IMR-90 (cell line): ENCODE measurements around the gene NPAS3. TPM values are rescaled to one million over a fixed set of nuclear protein-coding genes. Genes with fewer than 3 reads are reported as not detected.

Experiments
- ATAC-seq: fragments of 200-7000 bp; cut with Tn5 transposase; 2 replicates; pipeline ENCODE4 v1.9.1; 2020; ENCODE audit warnings: low read depth, mild to moderate bottlenecking, moderate library complexity
- BruUV-seq: library from RNA; stranded (reverse); fragments of 400-500 nt; replicated peaks from 2 replicates; lab custom pipeline; 2021; lab: Mats Ljungman, UMichigan
- CTCF ChIA-PET: fragments of 300-600 bp; formaldehyde crosslinking; extraction: SDS; loops from one replicate; lab custom pipeline; 2021; ENCODE audit warnings: antibody characterized with exemption; lab: Yijun Ruan, JAX
- POLR2A ChIA-PET: fragments of 300-600 bp; sonication (Branson Sonifier 250); formaldehyde crosslinking; loops from one replicate; lab custom pipeline; 2022; ENCODE audit warnings: antibody characterized with exemption; ENCODE audit not compliant: unreplicated experiment; lab: Charles Lee
- DNase-seq: peaks from one replicate; pipeline ENCODE4 v3.0.0; 2013
- H2AFZ ChIP-seq: replicated peaks from 2 replicates; pipeline ENCODE3; 2013; ENCODE audit warnings: low read length, mild to moderate bottlenecking; ENCODE audit not compliant: poor library complexity
- H2AK5ac ChIP-seq: 2 replicates; pipeline ENCODE4 v1.6.1; 2013; ENCODE audit warnings: low read depth, low read length, inconsistent platforms
- H2AK9ac ChIP-seq: replicated peaks from 2 replicates; pipeline ENCODE3; 2013; ENCODE audit warnings: mild to moderate bottlenecking, low read depth, low read length, moderate library complexity; ENCODE audit not compliant: poor library complexity
- H2BK120ac ChIP-seq: 2 replicates; pipeline ENCODE4 v1.6.1; 2013; ENCODE audit warnings: low read depth, low read length, inconsistent platforms
- H2BK15ac ChIP-seq: 3 replicates; pipeline ENCODE4 v1.6.1; 2013; ENCODE audit warnings: low read depth, low read length, inconsistent platforms
- H2BK20ac ChIP-seq: 2 replicates; pipeline ENCODE4 v1.6.1; 2013; ENCODE audit warnings: low read depth, mild to moderate bottlenecking, inconsistent platforms, low read length, moderate library complexity
- H2BK5ac ChIP-seq: 2 replicates; pipeline ENCODE4 v1.6.1; 2013; ENCODE audit warnings: mild to moderate bottlenecking, low read depth, low read length, inconsistent platforms; ENCODE audit not compliant: poor library complexity, severe bottlenecking
- H3K14ac ChIP-seq: replicated peaks from 2 replicates; pipeline ENCODE4 v1.6.1; 2013; ENCODE audit warnings: low read depth, low read length, inconsistent platforms
- H3K18ac ChIP-seq: 2 replicates; pipeline ENCODE4 v1.6.1; 2013; ENCODE audit warnings: low read depth, low read length, control low read depth
- H3K23ac ChIP-seq: 2 replicates; pipeline ENCODE4 v1.6.1; 2013; ENCODE audit warnings: low read depth, low read length, inconsistent platforms
- H3K27ac ChIP-seq: 2 replicates; pipeline ENCODE4 v1.5.1; 2013; ENCODE audit warnings: mild to moderate bottlenecking, control low read depth, low read length; ENCODE audit not compliant: insufficient read depth
- H3K27me3 ChIP-seq: 2 replicates; pipeline ENCODE4 v1.6.1; 2013; ENCODE audit warnings: low read length; ENCODE audit not compliant: control insufficient read depth, insufficient read depth
- H3K36me3 ChIP-seq: 2 replicates; pipeline ENCODE4 v1.6.1; 2013; ENCODE audit warnings: low read length, mixed read lengths; ENCODE audit not compliant: control insufficient read depth, insufficient read depth
- H3K4ac ChIP-seq: 2 replicates; pipeline ENCODE4 v1.6.1; 2013; ENCODE audit warnings: low read depth, low read length, inconsistent platforms
- H3K4me1 ChIP-seq: 2 replicates; pipeline ENCODE4 v1.6.1; 2013; ENCODE audit warnings: low read length, mixed read lengths; ENCODE audit not compliant: control insufficient read depth, insufficient read depth
- H3K4me2 ChIP-seq: 2 replicates; pipeline ENCODE4 v1.6.1; 2013; ENCODE audit warnings: low read depth, mild to moderate bottlenecking, control low read depth, low read length, moderate library complexity
- H3K4me3 ChIP-seq: 2 replicates; pipeline ENCODE4 v1.5.1; 2013; ENCODE audit warnings: low read depth, mild to moderate bottlenecking, control low read depth, low read length, moderate library complexity; ENCODE audit not compliant: insufficient read depth
- H3K56ac ChIP-seq: 2 replicates; pipeline ENCODE4 v1.6.1; 2013; ENCODE audit warnings: low read length, inconsistent platforms; ENCODE audit not compliant: insufficient read depth; ENCODE audit errors: extremely low read depth
- H3K79me1 ChIP-seq, 2 experiments: 2 replicates each; pipeline ENCODE4 v1.6.1; 2013; ENCODE audit warnings: low read length in 2 of 2, inconsistent platforms in 1 of 2, low read depth in 1 of 2
- H3K9ac ChIP-seq: 2 replicates; pipeline ENCODE4 v1.6.1; 2013; ENCODE audit warnings: low read depth, low read length, control low read depth
- H3K9me1 ChIP-seq: 2 replicates; pipeline ENCODE4 v1.6.1; 2013; ENCODE audit warnings: low read length, inconsistent platforms; ENCODE audit not compliant: insufficient read depth
- H3K9me3 ChIP-seq: 2 replicates; pipeline ENCODE4 v1.6.1; 2013; ENCODE audit warnings: low read length; ENCODE audit not compliant: control insufficient read depth, insufficient read depth
- H4K20me1 ChIP-seq: 2 replicates; pipeline ENCODE4 v1.6.1; 2013; ENCODE audit warnings: low read length, inconsistent platforms; ENCODE audit not compliant: insufficient read depth
- H4K5ac ChIP-seq: 2 replicates; pipeline ENCODE4 v1.6.1; 2013; ENCODE audit warnings: mild to moderate bottlenecking, low read depth, low read length, control low read depth
- H4K8ac ChIP-seq, 2 experiments: 2 replicates each; pipeline ENCODE4 v1.6.1; 2013; ENCODE audit warnings: low read depth in 2 of 2, low read length in 2 of 2, control low read depth in 1 of 2, inconsistent platforms in 1 of 2
- H4K91ac ChIP-seq: 2 replicates; pipeline ENCODE4 v1.6.1; 2013; ENCODE audit warnings: low read depth, low read length, inconsistent platforms; ENCODE audit not compliant: insufficient read depth
- CEBPB ChIP-seq: IDR thresholded peaks from 2 replicates; pipeline ENCODE4 v1.6.1; 2012; ENCODE audit warnings: low read depth, low read length, improper control_type of control experiment
- CHD1 ChIP-seq: IDR thresholded peaks from 2 replicates; pipeline ENCODE4 v1.6.1; 2012; ENCODE audit warnings: low read depth, low read length, improper control_type of control experiment
- FOS ChIP-seq: fragments of 150-350 bp; IDR thresholded peaks from 2 replicates; pipeline ENCODE4 v1.6.1; 2016; ENCODE audit warnings: low read depth, low read length
- MAFK ChIP-seq: IDR thresholded peaks from 2 replicates; pipeline ENCODE4 v1.6.1; 2012; ENCODE audit warnings: low read depth, low read length, improper control_type of control experiment
- MXI1 ChIP-seq: IDR thresholded peaks from 2 replicates; pipeline ENCODE4 v1.6.1; 2012; ENCODE audit warnings: low read depth, mild to moderate bottlenecking, low read length, moderate library complexity, borderline replicate concordance
- NFE2L2 ChIP-seq: fragments of 150-350 bp; IDR thresholded peaks from 2 replicates; pipeline ENCODE4 v1.6.1; 2016; ENCODE audit warnings: low read depth, mild to moderate bottlenecking, low read length
- POLR2A ChIP-seq: IDR thresholded peaks from 2 replicates; pipeline ENCODE4 v1.6.1; 2012; ENCODE audit warnings: mild to moderate bottlenecking, low read depth, low read length
- RAD21 ChIP-seq: IDR thresholded peaks from 2 replicates; pipeline ENCODE4 v1.6.1; 2012; ENCODE audit warnings: low read length, improper control_type of control experiment
- RFX5 ChIP-seq: IDR thresholded peaks from 2 replicates; pipeline ENCODE4 v1.8.0; 2012; ENCODE audit warnings: low read depth, mild to moderate bottlenecking, low read length, moderate library complexity
- SMC3 ChIP-seq: fragments of 150-350 bp; IDR thresholded peaks from 2 replicates; pipeline ENCODE4 v1.6.1; 2016; ENCODE audit warnings: low read depth, mild to moderate bottlenecking, antibody characterized with exemption, low read length, moderate library complexity
- WGBS, 2 experiments: methylation state at CpG; one replicate each; pipeline versions ENCODE4 v1.1.5 to v1.1.7; 2013; ENCODE audit warnings: missing lambda C conversion rate in 2 of 2; ENCODE audit not compliant: insufficient read length in 1 of 2; ENCODE audit errors: extremely low coverage in 2 of 2; 5-methylcytosine and 5-hydroxymethylcytosine counted together
- dilution Hi-C: fragments of 300-500 bp; cut with HindIII; formaldehyde crosslinking; loops from one replicate; pipeline ENCODE4 v1.14.3; 2018; ENCODE audit warnings: low sequenced_read_pairs; ENCODE audit not compliant: unreplicated experiment
- in situ Hi-C: fragments of 300-500 bp; cut with MboI; formaldehyde crosslinking; loops from 3 replicates; pipeline ENCODE4 v1.14.3; 2019; ENCODE audit warnings: low sequenced_read_pairs, inconsistent platforms, mixed read lengths
- intact Hi-C: fragments of 100-400 bp; cut with micrococcal nuclease; formaldehyde crosslinking; loops from 2 replicates; pipeline ENCODE4 v1.10.0; 2022
- polyA plus RNA-seq, 3 experiments: library from polyadenylated mRNA; depleted of rRNA; stranded (reverse); fragments of >200 nt; gene quantifications; 2 replicates each; pipeline ENCODE4 v1.2.3, GENCODE V29; 2012; ENCODE audit warnings: low replicate concordance in 1 of 3
- total RNA-seq: library from RNA; depleted of rRNA; stranded (reverse); fragments of >200 nt; gene quantifications from 2 replicates; pipeline ENCODE4 v1.2.3, GENCODE V29; 2012

The NPAS3 gene
- total and polyA plus RNA-seq, 2 of the 4 experiments (the other 2 are of a cell fraction), result not detected

DNA sequence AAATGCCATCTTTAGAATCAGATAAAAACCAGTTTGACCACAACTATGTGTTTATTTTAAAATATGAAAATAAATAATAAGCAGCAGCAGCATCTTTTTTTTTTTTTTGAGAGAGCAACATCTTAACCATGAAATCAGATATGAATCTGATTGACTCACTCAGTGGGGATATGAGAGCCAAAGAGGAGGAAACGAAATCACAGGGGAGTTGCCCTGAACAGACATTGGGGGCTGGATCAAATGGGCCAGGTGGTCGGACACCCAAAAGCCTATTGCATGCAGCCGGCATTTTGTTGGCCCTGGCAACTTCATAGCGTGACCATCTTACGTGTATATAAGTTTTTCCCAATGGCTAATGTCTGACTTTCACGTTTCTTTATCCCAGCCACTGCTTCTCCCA is 321.1 kb downstream of the NPAS3 start:
- H3K79me1 ChIP-seq, result no peaks in the 10 kb centered on the region
- H3K14ac ChIP-seq, result no peak overlapping the region
- H2AK9ac ChIP-seq, result no peak overlapping the region
- no peak overlapping the region for H3K4me3 ChIP-seq
- H4K91ac ChIP-seq, result no peak overlapping the region
- no peak overlapping the region for H2BK5ac ChIP-seq
- dilution Hi-C loops, result no loop called here
- H3K9ac ChIP-seq, result no peak overlapping the region
- intact Hi-C loops, result no loop called here
- DNase-seq, result no peak
- no peaks in the 10 kb centered on the region for H3K27me3 ChIP-seq
- ATAC-seq, result no peak
- H4K5ac ChIP-seq, result no peak overlapping the region
- in situ Hi-C loops, result no loop called here
- no peaks in the 10 kb centered on the region for H4K20me1 ChIP-seq
- H3K4me2 ChIP-seq, result no peak overlapping the region
- no peak overlapping the region for H2BK15ac ChIP-seq
- no peak overlapping the region for H3K27ac ChIP-seq
- no peak overlapping the region for H2AK5ac ChIP-seq
- H2BK120ac ChIP-seq, result no peak overlapping the region
- H3K56ac ChIP-seq, result no peak overlapping the region
- no peak overlapping the region for H2AFZ ChIP-seq
- no peaks in the 10 kb centered on the region for H3K9me3 ChIP-seq
- WGBS, 2 experiments, result 100% methylated on average over 1 of the region's 6 CpGs; no CpG with 5 or more reads in 1 of the 2 experiments
- H3K36me3 ChIP-seq, result no peaks in the 10 kb centered on the region
- H3K4me1 ChIP-seq, result no peaks in the 10 kb centered on the region
- H3K18ac ChIP-seq, result no peak overlapping the region
- no TSS peak for BruUV-seq
- no peak for TF ChIP-seq FOS
- TF ChIP-seq CHD1, result no peak
- no peak for TF ChIP-seq SMC3
- no peak for TF ChIP-seq MAFK
- TF ChIP-seq CEBPB, result no peak
- TF ChIP-seq POLR2A, result no peak
- TF ChIP-seq RFX5, result no peak
- no peak for TF ChIP-seq RAD21
- no peak for TF ChIP-seq MXI1
- no peak for TF ChIP-seq NFE2L2
- no peak overlapping the region for H2BK20ac ChIP-seq
- no peak overlapping the region for H3K23ac ChIP-seq
- H3K9me1 ChIP-seq, result no peaks in the 10 kb centered on the region
- no peak overlapping the region for H4K8ac ChIP-seq
- ChIA-PET POLR2A (no interaction called here), CTCF (no interaction called here)
- H3K4ac ChIP-seq, result no peak overlapping the region
